HG03108 (cell line): ENCODE data around the gene SLC49A3.
A peak's percentile ranks its signal among the peaks of the same experiment; 100 is the strongest.
"Not testable (repeated sequence)": the region's sequence is repeated elsewhere in the genome, so short reads cannot be mapped to it uniquely, and the experiment has no call there.

Experiments used
- ATAC-seq: cut with Tn5 transposase; IDR thresholded peaks from one replicate; pipeline ENCODE4 v1.9.1; 2021; ENCODE audit warnings: moderate library complexity; ENCODE audit not compliant: unreplicated experiment

Gene SLC49A3

DNA sequence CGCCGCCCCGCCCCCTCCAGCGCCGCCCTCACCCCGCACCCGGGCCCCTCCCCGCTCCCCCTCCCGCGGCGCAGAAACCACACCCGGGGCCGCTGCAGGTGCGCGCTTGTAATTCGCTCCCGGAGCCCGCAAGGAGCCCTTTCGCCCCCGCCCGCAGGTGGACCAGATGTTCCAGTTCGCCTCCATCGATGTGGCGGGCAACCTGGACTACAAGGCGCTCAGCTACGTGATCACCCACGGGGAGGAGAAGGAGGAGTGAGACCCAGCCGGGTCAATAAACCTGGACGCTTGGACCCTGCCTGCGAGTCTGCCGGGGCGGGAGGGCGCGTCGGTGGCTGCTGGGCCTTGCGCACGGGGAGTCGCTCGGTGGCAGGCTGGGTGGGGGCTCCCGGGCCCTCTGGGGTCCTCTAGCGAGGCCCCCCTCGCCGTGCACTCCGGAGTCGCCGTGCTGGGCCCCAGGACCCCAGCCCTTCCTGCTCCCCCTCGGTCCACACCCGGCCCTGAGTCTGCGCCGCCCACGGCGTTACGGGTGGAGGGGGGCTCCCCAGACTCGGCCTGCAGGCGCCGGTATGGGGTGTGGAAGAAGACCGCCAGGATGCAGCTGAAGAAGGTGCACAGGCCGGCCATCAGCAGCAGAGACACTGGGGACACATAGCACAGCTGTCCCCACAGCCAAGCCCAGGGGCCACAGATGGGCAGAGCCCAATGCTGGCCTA lies 7.1 kb downstream of the SLC49A3 start:
- no peak for ATAC-seq

DNA sequence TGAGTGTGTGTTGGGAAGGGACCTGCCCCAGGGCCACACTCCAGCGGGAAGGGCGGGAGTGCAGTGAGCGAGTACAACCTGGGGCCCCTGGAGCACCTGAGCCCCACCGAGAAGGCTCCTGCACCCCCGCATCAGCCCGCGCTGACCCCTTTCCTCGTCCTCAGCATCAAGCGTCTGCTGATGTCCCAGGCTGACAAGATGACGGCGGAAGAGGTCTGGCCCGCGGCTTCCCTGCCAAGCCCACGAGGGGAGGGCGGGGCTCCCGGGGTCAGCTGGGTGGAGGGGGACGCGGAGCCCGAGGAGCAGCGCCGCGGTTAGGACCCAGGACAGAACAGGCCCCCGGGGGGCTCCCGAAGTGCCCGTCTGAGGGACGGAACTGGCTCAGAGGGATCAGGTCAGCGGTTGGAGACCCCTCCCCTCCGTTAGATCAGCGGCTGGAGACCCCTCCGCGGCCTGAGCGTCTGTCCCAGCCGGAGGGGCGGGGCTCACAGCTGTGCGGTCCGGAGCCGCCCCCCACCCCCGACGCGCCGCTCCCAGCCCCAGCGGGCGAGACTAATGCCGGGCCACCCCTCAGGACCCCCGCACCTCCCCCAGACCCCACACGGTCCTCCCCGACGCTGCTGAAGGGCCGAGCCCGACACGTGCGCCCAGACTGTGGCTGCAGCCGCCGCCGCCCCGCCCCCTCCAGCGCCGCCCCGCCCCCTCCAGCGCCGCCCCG lies 7.9 kb downstream of the SLC49A3 start:
- no peak for ATAC-seq

DNA sequence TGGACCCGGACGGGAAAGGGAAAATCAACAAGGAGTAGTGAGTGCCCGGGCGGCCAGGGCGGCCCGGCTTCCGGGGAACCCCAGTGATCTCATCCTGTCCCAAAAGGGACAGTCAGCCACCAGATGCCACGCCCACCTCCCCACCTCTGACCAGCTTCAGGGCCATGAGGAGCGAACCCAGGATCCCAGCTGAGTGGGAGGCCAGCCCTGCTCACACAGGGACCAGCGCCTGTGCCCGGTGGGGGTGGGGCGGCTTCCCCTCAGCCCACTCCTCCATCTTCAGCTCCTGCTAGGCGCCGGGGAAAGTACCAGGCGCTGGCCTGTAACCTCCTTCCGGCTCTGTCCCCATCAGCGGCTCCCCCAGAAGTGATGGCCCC lies 8.4 kb downstream of the SLC49A3 start:
- ATAC-seq, result no peak

DNA sequence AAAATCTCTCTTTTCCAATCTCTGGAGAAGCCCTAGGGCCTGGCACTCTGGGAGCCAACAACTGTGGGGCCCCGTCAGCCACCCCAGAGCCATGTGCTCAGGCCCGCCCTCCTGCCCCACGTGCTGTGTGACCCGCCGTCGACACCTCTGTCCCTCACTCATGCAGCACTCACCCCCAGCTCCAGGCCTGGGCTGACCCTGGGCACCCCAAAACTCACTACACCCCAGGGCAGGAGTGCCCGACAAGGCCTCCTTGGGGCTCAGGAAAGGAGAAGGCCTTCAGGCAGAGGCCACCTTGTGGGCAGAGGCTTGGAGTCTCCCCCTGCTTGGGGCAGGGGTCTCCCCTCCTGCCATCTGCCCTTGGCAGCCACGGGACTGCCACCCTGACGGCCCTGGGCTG lies 8.9 kb downstream of the SLC49A3 start:
- no peak for ATAC-seq

DNA sequence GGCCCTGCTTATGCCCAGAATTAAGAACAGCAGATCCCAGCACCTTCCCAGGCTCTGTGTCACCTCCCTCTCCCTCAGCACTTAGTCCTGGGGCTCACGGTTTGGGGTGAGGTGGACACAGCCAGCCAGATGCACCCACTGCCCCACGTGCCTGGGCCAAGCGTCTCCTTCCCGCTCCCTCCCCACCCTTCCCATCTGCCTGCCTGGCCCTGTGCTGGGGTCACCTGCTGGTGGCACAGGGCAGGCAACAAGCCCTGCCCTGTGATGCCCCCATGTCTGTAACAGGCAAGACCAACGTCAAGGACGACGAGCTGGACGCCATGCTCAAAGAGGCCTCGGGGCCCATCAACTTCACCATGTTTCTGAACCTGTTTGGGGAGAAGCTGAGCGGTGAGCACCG lies 9.3 kb downstream of the SLC49A3 start:
- ATAC-seq, result no peak

DNA sequence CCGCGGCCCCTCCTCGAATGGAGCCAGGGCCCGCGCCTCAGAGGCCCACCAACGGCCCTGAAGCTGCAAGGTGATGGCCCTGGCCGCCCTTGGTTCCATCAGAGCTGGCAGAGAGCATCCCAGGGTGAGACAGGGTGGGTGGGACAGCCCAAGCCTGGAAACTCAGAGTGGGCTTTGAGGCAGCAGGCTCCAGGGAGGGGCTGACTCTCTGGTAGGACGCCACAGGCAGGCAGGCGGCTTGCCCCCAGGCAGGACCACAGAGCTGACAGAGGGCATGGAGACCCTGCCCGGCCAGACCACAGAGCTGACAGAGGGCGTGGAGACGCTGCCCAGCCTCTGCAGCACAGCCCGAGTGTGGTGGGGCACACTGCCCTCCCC lies 9.9 kb downstream of the SLC49A3 start:
- ATAC-seq, result no peak

DNA sequence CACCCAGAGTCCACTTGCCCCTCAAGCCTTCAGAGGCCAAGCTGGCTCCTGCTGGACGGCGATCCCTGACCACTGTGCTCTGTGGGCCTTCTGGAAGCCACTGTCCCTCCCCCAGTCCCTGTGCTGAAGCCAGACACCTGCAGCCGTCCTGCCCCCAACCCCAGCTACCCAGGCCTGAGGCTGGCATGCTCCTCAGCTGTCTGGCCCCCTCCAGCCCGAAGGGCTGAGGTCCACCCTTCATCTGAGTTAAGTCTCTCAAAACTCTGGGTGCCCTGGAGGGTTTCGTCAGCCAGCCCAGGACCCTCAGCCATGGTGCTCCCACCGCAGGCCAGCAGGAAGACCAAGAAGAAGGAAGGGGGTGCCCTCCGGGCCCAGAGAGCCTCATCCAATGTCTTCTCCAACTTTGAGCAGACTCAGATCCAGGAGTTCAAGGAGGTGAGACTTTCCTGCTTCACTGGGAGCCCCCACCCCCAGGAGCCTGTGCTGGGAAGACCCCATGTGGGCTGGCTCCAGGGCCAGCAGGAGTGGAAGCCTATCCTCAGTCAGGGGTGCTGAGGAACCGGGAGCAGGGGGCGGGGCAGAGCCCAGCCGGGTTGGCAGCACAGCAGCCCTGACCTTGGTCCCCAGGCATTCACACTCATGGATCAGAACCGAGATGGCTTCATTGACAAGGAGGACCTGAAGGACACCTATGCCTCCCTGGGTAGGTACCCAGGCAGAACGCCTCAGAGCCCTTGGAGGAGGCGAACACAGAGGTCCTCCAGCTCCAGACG lies 10.4 kb downstream of the SLC49A3 start:
- ATAC-seq, result no peak

DNA sequence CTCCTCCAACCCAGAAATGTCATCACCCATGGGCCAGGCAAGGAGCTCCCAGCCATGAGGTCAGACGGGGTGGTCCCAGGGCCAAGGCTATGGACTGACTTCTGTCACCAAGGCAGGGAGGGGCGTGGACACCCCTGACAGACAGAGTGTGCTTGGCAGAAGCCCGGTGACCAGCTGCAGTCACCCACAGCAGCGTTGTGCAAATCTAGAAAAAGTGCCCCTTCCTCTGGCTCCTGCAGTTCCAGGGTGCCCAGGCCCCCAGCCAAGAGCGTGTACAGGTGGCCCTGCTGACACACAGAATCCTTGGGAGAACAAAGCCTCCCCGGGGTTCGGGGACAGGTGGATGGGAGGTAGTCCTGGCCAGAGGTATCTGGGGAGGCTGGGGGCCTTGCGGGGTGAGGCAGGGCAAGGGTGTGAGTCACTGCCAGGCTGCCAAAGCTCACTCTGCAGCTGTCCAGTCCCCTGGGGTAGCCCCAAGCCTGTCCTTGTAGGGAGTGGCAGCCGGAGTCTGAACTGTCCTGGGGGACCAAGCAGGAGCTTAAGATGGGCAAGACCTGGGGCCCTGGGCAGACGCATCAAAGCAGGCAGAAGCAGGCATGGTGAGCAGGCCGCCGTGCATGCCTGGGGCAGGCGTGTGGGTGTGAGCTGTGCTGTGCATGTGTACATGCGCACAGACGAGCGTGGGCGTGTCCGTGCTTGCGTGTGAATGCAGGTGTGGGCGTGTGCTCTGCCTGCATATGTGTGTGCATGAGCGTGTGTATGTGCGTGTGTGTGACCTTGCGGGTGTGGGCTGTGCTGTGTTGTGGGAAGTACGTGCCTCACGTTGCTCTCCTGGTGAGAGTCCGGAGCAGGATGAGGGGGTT lies 11.3 kb downstream of the SLC49A3 start:
- ATAC-seq, result no peak

DNA sequence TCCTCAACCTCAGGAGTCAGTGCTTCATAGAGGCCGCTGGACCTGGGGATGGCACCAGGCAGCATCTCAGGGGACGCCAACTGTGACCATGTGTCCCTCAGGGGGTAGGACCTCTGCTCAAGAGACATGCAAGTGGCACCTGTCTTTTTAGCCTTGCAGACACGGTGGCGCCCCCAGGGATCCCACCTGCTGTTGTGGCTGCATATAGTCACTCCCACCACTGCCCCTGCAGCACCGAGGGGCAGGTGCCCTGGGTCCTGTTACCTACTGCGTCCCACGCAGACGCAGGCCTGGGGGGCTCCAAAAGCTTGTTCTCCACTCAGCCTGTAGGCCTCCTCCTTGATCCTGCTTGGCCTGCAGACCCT lies 12.1 kb downstream of the SLC49A3 start:
- ATAC-seq, result no peak

DNA sequence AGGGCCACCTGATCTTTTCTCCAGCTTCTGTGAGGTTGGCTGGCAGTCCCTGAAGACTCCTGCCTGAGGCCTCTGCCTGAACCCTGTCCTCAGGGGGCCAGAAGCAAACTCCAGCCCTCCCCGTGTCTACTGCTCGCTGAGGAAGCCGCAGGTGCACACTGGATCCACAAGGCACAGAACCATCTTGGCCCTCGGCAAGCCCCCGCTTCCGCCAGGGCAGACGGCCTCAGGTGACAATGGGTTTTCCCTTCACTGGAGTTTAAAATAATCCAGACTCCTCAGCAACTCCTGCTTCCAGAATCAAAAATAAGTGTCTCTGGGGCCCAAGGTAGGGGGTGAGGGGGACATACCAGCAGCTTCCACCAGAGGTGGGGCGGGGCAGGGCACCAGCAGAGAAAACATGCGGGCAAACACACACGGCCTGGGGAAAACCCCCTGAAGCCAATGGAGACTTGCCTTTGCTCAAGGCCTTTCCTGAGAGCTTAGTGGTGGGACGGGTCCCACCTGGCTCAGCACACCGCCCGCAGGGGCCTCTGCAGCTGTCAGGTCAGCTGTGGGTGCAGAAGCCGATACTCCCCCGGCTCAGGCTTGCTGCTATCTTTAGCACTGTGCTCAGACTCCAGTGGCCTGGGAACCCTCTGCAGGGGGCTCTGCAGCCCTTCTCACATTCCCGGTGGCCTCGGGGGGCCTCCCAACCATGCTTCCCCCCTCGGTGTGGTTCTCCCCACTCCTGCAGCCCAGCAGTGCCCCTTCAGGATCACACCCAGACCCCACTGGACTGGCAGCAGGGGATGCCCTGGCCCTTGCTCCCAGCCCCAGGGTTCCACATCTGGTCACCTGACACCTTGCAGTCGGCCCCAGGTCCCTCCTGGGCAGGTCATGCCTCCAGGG lies 12.7 kb downstream of the SLC49A3 start:
- ATAC-seq, result peak; percentile 32

DNA sequence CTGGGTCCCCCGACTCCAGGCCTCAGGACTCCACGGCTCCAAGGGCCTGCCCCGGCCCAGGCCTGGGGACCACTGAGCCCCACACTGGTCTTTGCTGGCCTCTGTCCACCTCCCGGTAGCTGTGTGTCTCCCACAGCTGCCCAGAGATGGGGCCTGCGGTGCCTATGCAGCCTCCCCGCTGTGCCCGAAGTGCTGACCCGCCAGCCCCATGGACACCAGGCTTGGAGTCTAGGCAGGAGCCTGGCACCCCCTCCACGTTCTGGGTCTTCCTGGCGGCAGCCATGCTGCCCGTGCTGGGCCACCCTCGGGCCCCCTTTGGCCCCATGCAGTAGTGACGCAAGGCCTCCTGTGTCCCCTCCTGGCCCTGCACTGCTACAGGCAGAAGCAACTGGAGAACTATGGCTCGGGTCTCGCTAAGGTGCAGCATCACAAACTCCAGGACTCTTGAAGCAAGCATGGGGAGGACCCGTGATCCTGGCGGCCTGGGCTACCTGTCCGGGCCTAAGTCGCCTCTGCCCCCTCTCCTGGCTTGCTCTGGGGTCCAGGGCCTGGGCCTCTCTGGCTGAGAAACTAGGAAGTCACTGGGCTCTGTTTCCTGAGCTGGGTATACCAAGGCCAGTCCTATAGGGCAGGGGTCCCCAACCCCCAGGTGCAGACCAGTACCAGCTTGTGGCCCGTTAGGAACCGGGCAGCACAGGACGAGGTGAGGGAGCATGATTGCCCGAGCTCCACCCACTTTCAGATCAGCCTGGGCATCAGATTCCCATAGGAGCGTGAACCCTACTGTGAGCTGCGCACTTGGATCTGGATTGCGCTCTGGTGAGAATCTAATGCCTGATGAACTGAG lies 13.7 kb downstream of the SLC49A3 start:
- peak; percentile 4 for ATAC-seq

DNA sequence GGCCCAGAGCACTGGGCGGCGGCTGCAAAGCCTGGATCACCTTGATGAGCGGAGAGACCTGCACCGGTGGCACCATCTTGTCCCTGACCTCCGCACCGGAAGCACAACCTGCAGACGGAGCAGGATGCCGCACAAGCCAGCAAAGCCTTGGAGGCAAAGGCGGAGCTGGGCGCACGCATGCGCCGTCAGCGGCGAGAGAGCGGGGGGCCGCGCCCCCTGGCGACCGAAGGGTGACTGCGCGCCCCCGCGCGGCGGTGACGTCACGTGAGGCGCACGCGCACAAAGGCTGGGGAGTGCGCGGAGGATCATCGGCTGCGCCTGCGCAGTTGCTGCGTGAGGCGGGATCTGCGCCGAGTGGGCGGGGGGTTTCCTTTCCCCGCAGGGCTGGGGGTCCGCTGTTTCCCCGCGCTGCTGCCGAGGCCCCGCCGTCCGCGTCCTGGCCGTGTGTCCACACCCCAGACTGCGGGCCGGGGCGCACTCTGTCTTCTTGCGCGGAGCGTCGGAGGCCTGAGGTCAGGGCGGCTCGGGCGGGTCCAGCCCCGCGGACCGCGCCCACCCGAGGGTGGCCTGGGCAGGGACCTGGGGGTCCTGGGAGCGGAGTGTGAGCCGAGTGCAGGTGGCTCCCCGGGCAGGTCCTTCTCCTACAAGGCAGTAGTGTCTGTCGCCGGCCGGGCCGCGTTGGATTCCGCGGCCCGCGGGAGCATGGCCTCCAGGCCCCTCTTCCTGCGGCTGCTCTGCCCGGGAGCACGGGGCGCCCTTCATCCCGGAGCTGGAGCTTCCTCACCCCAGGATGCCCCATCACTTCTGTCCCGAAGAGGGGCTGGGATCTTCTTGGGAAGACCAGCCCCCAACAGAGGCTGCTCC lies 14.5 kb downstream of the SLC49A3 start, which contains the start of the genes ATP5ME and MYL5:
TSS of gene ATP5ME (minus strand) at position 105 of the 864 bp plus-strand sequence. CDS start at position 76, 29 bp downstream.
TSS of gene MYL5 (plus strand) at position 371 of the 864 bp plus-strand sequence. CDS start 3,485 bp downstream, outside the sequence.
- ATAC-seq, result peak; percentile 66

DNA sequence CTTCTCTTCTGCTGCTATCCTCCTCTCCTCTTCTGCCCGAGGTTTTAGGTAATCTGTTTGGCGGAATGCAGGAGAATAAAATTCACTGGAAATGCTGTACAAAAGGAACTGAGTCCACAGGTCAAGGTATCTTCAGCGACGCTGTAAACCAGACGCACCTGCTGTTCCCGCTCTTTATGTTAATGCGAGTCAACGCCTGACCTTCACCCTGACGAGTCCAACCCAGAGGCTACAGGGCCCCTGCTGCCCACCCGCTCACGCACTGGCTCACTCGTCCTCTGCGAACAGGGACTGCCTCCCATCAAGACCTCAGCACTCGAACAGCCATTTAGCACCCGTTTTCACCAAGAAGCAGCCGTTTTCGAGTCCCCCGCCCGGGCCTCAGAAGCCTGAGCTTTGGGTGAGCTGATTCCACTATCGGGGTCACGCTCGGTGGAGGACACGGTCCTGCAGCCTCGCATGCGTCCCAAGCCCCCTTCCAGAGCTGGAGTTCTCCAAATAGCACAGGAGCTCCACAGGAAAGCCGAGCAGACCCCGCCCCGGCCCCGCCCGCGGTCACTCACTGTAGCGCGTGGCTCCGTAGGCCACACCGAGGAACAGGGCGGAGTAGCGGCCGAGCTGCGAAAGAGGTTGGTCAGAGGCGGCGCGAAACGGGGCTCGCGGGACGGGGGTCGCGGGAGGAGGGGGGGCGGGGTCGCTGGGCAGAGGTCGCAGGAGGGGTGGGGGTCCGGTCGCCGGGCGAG lies 15.4 kb downstream of the SLC49A3 start:
- no peak for ATAC-seq

DNA sequence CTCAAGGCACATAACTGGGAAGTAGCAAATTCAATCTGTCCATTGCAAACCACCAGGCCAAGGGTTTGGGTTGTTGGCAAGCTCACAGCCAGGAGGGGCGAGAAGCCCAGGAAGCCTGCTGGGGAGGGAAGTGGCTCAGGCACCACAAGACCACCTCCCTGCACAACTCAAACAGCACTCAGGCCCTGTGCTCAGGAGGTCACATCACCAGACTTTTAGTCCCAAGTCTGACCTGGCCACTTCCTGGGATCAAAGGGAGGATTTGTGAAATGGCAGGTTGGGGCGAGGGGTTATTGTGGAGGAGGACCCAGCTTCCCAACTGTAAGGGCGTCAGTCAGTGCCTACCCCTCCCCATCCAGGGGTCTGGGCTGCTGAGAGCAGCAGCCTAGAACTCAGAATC lies 17.2 kb downstream of the SLC49A3 start:
- no peak for ATAC-seq

DNA sequence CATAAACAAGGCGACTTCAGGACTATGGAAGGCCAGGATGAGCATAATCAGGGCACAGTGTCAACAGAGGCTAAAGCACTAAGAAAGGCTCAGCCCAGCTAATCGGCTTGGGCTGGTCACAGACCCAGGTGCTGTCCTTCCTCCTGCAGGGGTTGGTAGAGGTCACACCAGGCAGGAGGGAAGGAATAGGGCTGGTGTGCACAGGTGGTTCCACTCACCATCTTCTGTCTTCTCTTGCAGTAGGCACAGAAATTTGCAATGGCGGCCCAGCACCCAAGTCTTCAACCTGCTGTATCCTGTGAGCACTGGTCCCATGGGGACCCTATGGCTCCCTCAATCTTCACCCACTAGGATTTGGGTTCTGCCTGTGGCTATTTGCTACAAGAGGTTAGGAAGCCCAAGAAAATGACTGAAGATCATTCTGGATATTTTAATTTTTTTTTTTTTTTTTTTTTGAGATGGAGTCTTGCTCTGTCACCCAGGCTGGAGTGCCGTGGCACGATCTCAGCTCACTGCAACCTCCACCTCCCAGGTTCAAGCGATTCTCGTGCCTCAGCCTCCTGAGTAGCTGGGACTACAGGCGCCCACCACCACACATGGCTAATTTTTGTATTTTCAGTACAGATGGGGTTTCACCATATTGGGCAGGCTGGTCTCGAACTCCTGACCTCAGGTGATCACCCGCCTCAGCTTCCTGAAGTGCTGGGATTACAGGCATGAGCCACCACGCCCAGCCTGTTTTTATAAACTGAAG lies 19.0 kb downstream of the SLC49A3 start:
- ATAC-seq, result not testable (repeated sequence)

DNA sequence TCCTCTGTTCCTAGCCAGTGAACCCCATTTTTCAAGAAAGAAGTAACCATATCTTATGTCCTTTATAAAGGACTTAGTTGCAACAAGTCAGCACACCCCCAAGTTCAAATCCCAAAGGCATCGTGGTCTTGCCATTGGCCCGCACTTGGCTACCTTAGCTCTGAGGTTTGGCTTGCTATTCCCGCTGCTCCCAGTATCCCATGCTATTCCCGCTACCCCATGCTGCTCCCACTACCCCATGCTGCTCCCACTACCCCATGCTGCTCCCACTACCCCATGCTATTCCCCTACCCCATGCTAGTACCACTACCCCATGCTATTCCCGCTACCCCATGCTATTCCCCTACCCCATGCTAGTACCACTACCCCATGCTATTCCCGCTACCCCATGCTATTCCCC lies 20.7 kb downstream of the SLC49A3 start:
- ATAC-seq, result not testable (repeated sequence)

DNA sequence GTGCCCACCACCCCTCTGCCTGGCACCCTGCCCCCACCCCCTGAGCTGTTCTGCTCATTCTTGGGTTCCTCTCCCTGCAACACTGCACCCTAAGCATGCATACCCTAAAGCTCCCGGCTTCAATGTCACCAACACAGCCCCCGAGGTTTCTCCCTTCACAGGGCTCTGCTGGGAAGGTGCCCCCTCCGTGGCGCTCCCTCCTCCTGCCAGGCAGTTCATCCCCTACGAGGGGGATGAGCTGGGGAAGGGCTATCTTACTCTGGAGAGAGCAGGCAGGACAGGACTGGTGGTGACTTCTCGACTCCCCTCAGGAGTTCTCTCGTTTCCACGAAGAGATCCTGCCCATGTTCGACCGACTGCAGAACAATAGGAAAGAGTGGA lies 21.4 kb downstream of the SLC49A3 start:
- no peak for ATAC-seq
